ENCODE results near the gene MSL1.

MSL1 gene

GRCh38 chr17:40121181-40122135 is at the start of gene MSL1:
Gene MSL1, plus strand, starts transcription at chr17:40121971. Its CDS starts 642 bp downstream, at chr17:40122613.
- peak; percentile 88 for DNase-seq (ENCODE audit: low spot score)

DNA sequence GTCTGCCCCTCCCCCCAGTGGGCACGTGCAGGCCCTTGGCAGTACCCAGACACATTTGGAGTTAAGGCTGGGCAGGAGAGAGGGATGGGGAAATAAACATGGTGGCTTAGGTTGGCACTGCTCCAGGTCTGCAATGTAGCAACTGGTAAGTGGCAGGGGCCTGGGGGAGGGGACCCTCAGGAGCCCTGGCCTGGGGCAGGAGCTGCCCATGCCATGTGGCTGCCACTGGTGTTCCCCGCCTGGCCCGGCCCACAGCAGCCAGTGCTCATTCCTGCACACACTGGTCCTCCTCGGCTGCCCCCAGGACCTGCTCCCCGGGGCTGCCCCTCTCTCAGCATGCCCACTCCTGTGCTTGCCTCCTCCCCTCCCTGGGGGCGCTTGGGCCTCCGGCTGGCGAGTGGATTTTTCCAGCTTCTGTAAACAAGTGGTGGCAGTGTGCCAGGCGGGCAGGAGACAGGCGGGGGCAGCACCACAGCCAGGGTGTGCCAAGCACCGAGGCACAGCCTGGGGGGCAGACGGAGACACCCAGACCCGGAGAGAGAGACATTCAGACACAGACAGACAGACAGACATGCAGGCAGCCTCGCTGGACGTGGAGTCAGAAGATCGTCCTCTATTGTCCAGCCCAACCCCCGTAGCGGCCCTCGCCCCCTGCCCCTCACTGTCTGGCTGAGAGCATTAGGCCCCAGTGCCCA is 49.6 kb upstream of the MSL1 start:
- peak; percentile 96 for DNase-seq (ENCODE audit: low spot score)

- DNase-seq (ENCODE audit: low spot score) = no peak
These were observed 48.9 kb upstream of the MSL1 start for GRCh38 chr17:40072735-40073346.

DNA sequence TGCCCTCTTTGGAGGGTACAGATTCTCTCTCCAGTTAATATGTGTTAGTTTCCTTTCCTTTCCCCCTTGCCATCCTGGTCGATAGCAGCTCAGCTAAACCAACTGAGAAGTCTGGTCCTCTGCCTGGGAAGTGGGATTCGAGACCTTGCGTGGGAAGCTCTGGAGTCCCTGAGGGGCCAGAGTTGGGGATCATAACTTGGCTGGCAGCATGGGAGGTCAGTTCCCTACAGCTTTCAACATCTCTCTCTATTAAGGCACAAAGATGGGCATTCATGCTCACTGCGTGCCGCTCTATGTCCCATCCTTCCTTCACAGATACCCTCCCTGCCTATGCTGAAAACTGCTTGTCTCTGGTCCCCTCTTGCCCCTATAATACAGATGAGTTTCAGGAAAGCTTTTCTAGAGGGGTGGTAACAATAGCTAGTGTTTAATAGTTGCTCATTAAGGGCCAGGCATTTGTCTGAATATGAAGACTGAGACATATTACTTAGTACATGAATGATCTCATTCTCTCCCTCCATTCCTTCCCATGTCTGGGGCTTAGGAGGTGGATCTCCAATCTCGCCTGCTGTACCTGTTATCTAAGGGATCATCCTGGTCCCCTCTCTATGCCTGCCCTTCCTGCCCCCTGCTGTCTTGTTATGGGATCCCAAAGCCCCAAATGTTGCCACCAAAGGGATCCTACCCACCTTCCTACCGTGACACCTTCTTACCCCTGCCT is 48.2 kb upstream of the MSL1 start:
- peak; percentile 58 for DNase-seq (ENCODE audit: low spot score)

- no peak for DNase-seq (ENCODE audit: low spot score)
These were observed 47.6 kb upstream of the MSL1 start for GRCh38 chr17:40074175-40074512.

GRCh38 chr17:40074871-40075200 is 46.9 kb upstream of the MSL1 start:
- DNase-seq (ENCODE audit: low spot score) = no peak

DNA sequence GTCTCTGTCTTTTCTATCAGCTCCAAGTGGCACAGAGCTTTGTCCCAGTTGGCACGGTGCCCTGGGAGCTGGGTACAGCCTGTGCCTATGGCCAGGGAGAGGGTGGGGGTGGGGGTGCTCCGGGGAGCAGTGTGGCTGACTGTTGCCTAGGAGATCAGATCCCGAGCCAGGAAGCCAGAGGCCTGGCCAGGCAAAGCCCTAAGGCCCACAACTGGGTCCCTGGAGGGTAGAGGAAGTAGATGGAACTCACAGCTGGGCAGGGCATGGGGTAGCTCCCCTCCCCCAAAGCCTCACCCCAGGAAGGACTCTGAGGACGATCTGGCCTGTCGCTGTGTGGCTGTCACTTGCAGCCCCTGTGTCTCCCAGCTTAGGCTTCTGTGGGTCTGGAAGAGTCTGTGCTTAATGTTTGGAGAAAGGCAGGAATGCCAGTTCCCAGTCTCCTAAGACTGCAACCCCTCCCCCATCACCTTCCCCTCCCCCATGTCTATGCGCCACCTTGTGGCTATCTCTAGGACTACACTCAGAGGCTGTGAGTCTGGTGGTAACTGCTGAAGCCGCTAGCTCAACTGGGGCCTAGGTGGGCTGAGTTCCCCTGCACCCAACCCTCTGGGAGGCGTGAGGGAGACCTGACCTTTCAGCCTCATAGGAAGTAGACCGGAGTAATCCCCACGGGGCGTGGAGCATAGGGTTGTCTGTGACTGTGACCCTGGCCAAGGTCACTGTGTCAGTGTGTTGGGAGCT is 46.4 kb upstream of the MSL1 start:
- peak; percentile 92 for DNase-seq (ENCODE audit: low spot score)

GRCh38 chr17:40075942-40076498 is 45.8 kb upstream of the MSL1 start:
- no peak for DNase-seq (ENCODE audit: low spot score)

GRCh38 chr17:40076591-40076990 is 45.2 kb upstream of the MSL1 start:
- no peak for DNase-seq (ENCODE audit: low spot score)

- DNase-seq (ENCODE audit: low spot score) = no peak
These were observed 42.2 kb upstream of the MSL1 start for GRCh38 chr17:40079545-40079944.

DNA sequence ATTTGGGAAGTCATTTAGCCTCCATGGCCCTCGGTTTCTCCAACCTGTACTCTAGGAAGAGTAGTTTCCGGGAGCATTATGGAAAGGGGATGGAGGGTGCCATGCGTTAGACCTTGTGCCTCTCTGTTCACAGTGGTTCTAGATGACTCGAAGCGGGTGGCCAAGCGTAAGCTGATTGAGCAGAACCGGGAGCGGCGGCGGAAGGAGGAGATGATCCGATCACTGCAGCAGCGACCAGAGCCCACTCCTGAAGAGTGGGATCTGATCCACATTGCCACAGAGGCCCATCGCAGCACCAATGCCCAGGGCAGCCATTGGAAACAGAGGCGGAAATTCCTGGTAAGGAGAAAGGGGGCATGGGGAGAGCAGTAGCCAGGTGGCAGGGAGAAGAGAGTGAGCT is 37.3 kb upstream of the MSL1 start:
- no peak for DNase-seq (ENCODE audit: low spot score)

GRCh38 chr17:40086150-40087044 is 35.4 kb upstream of the MSL1 start:
- DNase-seq (ENCODE audit: low spot score) = no peak

DNA sequence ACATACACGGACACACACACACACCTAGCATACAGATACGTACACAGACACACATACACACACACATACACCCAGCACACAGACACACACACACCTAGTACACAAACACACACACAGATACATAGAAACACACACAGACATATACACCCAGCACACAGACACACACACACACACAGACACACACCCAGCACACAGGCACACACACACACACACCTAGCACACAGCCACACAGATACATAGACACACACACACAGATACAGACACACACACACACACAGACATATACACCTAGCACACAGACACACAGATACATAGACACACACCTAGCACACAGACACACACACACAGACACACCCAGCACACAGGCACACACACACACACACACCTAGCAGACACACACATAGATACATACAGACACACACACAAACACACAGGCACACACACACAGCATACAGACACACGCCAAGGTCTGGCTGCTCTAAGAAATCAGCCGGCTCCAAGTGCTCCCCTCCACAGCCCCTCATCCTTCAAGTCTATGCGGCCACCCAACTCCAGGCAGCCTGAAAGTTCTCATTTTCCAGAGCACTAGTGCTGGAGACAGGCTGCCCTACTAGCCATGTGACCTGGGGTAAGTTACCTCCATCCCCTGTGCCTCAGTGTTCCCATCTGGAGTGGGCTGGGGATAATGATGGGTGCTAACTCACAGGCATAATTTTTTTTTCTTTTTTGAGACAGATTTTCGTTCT is 34.5 kb upstream of the MSL1 start:
- no peak for DNase-seq (ENCODE audit: low spot score)

DNA sequence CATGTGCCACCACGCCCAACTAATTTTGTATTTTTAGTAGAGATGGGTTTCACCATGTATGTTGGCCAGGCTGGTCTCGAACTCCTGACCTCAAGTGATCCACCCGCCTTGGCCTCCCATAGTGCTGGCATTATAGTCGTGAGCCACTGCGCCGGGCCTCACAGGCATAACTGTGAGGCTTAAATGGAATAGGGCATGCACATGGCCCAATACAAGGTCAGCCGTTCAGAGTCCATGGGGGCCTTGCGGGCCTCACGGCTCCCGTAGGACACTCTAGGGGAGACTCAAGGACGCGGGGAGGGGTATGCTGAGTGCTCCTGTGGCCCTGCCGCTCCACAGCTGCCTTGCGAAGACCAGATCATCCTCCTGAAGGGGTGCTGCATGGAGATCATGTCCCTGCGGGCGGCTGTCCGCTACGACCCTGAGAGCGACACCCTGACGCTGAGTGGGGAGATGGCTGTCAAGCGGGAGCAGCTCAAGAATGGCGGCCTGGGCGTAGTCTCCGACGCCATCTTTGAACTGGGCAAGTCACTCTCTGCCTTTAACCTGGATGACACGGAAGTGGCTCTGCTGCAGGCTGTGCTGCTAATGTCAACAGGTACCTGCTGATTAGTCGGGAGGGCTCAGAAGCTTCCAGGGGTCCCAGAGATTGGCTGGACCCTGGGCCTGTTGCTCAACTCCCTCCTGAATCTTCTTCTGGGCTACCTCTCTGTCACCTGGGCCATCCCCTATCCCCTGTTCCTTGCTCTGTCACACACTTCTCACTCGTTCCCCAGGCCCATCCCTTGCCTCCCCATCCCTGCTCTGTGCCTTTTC is 33.7 kb upstream of the MSL1 start:
- no peak for DNase-seq (ENCODE audit: low spot score)

GRCh38 chr17:40089077-40089895 is 32.5 kb upstream of the MSL1 start:
- DNase-seq (ENCODE audit: low spot score) = no peak

- no peak for DNase-seq (ENCODE audit: low spot score)
These were observed 31.3 kb upstream of the MSL1 start for GRCh38 chr17:40090237-40091119.
